ENCODE measurements around the gene SPTY2D1. TPM values are rescaled to one million over a fixed set of nuclear protein-coding genes. Genes with fewer than 3 reads are reported as not detected.
"Not testable (repeated sequence)": the region's sequence is repeated elsewhere in the genome, so short reads cannot be mapped to it uniquely, and the experiment has no call there.

Gene SPTY2D1
- polyA plus RNA-seq, 5 donors: 17.2 to 27.5 (median 23.3) TPM

DNA sequence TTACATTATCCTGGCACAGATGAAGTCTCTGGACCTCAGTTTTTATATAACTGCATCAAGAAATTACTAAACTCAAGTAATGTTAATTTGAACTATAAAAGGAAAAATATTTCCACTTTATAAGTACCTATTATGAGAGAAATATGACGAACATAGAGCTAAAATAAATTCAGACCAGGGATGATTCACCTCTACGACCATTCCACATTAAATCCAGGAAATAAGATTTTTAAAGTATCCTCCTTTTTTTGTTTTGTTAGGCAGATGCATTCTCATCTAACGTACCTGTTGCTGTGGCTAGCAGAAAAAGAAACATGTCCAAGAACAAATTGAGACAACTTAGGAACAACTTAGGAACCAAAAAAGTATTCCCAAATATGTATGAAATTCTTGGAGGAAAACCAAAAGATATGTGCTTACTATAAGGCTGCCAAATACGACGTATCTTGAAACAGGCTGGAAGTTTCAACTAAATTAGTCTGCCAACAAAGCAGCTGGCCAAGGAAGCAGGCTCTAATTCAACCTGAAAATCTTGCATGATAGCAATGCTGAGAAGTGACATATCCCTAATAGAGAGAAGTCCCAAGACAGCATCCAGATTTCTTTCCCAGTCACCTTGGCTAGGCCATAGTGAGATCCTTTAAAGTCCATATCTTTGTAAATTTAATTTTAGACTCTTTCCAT lies 15.7 kb downstream of the SPTY2D1 start:
- DNase-seq: peak; percentile 63 to 64

DNA sequence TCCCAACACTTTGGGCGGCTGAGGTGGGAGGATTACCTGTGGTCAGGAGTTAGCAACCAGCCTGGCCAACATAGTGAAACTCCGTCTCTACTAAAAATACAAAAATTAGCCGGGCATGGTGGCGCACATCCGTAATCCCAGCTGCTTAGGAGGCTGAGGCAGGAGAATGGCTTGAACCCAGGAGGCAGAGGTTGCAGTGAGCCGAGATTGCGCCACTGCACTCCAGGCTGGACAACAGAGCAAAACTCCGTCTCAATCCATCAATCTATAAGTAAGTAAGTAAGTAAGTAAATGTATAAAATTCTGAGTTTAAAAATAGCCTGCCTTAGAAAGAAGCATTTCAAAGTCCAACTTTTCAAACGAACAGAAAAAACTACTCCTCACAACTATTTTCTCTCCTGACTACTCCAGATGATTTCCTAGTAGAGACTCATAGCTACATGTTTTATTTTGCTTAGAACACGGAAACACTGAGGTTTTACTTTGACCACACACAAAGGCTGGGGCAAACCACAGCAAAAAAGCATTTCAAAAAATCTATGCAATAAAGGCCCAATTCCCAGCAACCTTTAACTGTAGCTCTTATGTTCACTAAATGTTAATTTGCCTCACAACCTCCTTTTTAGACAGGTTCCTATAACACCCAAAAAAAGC lies 16.3 kb downstream of the SPTY2D1 start:
- DNase-seq: no peak

DNA sequence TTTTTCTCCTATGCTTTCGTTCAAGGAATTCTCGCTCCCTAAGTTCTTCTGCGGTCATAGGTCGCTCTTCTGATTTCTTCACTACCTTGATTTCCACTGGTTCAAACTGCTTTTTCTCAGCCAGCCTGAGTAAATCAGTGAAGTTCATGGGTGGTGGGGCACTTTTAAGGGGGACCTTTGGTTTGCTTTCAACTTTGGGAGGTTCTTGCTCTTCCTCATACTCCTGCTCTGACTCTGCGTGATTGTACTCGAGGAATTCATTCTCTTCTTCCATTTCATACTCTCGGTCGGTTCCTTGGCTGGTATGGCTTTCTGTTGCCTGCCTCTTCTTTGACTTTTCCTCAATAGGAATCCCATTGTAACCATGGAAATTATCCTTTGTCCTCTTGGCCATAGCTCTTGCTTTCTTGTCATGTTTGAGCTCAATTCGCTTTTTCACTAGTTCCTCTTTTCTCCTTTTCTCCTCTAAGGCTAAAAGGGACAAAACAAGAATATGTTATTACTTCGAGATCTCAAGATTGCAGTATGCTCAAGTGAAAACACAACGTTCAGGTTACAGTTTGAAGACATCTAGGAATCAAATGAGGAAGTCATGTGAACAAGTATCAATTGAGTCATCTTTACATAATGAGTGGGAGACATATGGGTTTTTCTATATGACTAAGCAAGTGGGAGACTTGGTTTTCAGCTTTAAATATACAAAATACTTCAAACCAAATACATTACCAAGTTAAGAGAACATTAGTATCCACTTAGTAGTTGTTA lies 18.3 kb downstream of the SPTY2D1 start:
- DNase-seq: no peak

DNA sequence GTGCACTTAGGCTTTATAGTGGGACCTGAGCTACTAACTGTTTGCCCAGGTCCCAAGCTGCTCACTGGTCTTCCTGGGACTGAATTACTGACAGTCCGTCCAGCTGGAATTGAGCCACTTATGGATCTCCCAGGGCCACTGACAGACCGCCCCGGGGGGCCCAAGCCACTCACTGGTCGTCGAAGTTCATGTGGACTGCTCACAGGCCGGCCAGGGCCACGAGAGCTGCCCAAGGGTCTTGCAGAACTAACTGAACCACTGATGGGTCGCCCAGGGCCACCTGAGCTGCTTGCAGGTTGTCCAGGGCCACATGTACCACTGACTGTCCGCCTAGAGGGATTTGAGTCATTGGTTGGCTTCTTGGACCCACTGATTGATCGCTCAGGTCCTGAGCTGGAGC lies 19.5 kb downstream of the SPTY2D1 start:
- no peak for DNase-seq

DNA sequence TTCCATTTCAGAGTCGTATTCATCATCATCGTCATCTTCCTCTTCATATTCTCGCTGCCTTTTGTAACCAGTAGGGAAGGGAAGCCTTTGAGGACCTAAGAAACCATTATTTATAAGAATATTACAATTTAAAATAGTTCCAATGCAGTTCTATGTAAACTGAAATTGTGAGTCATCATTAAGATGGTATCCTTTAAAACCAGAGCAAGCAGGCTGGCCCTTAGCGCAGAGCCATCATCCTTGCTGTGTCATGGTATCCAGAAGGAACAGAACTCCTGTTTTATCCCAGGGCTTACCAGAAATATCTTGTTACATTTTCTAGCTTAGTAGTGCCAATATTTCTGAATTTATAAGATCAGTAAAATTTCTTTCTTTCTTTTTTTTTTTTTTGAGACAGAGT lies 21.7 kb downstream of the SPTY2D1 start:
- DNase-seq: no peak

DNA sequence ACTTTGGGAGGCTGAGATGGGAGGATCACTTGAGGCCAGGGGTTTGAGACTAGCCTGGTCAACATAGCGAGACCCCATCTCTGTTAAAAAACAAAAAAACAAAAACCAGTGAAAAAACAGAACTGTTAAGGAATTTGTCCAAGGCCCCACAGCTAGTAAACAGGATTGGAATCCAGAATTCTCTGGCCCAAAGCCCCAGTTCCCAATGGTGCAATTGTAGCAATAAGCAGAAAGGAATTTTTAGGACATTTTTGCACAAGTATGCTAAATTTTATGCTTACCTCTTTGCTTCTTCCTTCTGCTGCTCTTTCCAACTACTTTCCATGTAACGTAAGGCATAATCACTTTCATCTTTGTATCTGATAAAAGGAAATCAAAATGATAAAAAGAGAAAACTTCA lies 22.9 kb downstream of the SPTY2D1 start:
- DNase-seq: no peak

DNA sequence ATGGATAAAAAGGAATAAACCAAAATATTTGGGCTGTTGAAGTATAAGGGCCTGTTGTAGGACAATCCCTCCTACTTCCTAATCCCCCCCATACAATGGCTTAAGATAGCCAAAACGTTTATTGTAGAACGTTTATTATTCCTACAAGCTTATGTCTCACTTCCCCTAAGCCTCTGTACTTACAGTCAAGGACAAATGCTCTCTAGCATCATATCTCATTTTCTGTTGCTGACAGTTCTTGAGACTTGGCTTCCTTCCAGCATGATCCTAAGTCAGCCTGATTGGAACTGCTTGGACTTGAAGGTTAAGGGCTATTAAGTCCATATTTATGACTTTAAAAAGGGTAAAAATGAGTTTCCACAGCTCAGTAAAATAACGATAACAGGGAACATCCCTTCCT lies 25.8 kb downstream of the SPTY2D1 start:
- DNase-seq: no peak

DNA sequence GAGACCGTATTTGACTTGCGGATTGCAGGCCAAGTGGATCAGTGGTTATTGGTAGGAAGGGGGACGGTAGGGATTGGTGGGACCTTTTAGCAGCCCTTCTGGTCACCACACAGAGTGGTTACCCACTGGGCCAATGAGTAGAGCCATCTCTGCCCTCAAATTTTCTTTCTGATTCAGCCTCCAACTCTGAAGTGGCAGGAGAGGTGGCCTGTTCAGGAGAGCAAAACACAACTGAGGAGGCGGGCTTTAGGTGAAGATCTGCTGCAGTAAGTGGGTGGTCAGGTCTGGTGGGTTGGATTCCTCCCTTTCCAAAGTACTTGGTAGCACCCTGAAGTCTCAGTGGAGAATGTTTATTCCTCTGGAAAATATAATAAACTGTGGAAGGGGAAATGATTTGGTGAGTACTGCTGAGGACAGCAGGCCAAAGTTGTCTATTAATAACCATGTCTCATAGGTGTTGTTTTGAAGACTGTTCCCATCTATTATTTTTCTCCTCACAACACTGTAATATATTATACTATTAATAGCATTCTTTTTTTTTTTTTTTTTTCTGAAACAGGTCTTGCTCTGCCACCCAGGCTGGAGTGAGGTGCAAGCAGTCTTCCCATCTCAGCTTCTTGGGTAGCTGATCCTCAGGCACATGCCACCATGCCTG lies 33.1 kb downstream of the SPTY2D1 start:
- no peak for DNase-seq

DNA sequence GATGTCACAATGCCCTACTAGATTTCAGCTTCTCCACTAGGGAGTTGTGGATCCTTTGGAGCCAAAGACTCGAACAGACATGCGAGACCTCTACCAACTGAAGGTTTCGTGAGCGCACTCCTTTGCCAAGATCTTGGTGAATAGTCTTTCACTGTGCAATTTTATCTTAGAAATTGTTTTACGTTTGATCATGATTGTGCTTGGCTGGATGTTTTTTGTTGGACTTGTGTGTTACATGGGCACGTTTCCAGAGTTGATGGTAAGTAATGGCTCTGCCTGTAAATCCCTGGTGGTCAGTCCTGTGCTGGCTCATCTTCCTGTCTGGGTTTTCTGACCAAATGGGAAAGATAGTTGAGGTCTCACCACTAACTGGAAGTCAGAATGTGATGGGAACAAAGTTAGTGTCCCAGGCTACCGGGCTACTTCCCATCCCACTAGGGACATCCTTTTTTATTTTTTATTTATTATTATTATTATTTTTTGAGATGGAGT lies 34.4 kb downstream of the SPTY2D1 start, which contains the start of gene MISFA:
Gene MISFA, plus strand, starts transcription at position 51 of the 492 bp plus-strand sequence. Its CDS starts 140 bp downstream, at position 191.
- no peak for DNase-seq

DNA sequence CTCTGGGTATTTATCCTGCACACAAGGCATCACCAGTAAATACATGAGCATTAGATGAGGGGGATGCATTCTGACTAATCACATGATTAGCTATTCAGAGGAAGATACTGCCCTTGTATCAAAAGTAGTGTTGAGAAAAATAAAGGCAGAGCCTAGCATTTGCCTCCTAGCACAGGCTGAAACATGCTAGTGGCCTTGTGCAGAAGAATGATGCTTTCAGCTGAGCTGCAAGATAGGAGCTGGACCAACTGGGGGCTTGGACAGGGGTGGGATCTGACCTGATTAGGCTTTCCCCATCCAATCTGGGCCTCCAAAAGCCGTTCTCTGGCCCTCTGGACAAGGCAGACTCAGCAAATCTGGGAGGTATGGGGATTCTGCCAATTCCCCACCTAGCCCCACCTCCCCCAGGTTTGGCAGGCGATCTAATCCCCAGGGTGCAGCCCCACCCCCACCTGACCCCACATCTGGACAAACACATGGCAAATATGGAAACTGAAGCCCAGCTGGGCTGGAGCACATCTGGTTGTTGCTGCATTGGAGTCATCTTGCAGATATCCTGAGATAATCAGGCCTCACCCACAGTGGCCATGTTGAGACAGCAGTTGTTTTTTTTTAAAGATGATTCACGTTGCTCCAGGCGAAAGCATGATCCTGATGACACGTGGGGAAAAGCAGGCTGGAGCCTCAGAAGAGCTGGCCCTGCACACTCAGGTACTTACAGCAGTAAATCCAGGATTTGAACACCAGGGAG lies 39.0 kb downstream of the SPTY2D1 start:
- DNase-seq: no peak

DNA sequence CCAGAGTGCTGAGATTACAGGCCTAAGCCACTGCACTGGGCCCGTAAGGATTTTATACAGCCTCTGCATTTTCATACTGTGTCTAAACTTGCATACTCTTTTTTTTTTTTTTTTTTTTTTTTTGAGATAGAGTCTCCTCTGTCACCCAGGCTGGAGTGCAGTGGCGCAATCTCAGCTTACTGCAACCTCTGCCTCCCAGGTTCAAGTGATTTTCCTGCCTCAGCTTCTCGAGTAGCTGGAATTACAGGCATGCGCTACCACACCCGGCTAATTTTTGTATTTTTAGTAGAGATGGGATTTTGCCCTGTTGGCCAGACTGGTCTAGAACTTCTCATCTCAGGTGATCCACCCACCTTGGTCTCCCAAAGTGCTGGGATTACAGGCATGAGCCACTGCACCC lies 40.1 kb downstream of the SPTY2D1 start:
- not testable (repeated sequence) for DNase-seq

DNA sequence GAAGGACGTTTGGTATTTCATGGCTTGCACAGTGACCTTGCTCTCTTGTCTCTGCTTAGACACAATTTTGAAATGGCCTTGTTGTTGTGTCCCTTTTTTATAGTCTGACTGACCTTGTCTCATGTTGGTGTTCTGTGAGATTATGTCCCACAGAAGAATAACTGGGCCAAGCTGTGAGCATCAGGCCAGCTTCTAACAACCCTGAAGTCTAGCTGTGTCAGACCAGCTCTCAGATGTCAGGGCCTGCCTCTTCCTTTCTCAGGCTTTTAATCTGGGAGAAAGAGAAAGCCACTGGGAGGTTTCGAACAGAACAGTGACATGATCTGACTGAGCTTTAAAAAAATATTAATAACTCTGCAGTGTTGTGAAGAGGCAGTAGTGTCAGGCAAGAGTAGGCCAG lies 43.6 kb downstream of the SPTY2D1 start:
- no peak for DNase-seq

DNA sequence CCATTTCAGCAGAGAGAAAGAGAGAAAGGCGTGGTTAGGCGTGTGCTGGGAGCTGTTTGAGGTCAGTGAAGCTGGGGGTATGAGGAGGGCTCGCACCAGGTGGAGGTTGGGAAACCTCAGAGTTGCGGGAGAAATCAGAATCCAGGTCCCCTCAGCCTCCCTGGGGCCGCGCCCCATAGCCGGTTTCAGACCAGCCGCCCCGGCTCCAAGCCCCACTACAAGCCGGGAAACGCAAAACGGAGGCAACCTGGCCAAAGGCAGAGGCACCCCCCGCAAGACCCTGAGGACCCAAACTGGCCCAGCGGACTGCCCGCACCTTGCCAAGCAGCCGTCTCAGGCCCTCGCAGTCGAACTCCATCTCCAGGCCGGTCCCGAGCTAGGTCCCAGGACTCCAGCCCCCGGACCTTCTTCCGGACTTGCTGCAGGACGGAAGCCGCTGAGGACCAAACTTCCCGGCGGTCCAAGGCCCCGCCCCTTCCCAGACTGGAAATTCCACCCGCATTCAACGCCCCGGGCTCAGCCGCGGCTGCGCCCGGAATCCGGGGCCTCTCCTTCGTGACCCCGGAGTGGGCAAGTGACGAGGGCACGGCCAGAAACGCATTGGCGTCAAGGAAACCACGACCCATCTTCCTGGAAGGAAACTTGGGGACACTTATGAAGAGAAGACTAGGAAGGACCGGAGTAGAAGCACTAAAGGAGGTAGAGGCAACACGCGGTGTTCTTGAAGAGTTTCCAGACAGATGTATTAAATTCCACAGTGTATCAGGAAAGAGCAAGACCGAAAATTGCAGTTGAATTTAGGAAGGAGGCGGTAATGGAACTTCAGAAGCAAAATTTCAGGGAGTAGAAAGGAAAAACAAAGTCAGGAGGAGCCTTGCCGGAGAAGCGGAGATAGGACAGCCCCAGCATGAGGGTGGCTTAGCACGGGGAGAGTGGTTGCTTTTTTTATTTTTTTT lies 45.6 kb downstream of the SPTY2D1 start, which contains the start of gene UEVLD:
Gene UEVLD, minus strand, starts transcription at position 438 of the 956 bp plus-strand sequence. Its CDS starts 80 bp downstream, at position 358.
- peak; percentile 87 to 88 for DNase-seq

DNA sequence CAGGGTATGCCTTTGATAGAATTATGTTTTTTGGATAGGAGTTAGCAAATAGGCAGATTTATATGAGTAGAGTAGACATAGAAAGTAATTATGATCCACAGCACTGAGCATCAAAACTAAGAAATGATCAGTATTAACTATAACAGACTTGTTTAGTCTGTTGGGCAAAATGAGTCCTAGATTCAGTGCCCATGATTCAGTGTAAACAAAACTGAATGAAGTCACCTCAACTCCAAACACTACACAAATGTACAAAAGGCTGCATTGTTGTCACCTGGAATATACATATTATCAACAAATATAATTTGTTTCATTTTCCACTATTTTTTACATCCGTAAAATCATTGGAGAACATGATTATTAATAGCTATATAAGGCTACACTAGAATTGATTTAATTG lies 52.3 kb downstream of the SPTY2D1 start:
- DNase-seq: no peak

DNA sequence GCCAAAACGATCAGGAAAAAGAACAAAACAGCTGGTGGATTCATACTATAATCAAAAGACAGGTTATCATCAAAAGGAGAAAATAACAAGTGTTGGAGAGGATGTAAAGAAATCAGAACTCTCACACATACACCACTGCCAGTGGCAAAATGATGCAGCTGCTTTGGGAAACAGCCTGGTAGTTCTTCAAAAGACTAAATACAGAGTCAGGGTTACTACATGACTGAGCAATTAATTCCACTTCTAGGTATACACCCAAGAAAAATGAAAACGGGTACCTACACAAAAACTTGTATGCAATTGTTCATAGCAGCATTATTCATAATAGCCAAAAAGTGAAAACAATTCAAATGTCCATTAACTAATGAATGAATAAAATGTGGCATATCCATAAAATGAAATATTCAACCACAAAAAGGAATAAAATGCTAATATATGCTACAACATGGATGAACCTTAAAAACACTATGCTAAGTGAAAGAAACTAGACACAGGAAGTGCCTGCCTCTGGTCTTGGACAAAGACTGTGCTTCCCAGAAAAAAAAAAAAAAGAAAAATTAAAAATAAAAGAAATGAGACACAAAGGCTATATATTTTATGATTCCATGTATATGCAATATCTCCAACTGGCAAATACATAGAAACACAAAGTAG lies 53.9 kb downstream of the SPTY2D1 start:
- no peak for DNase-seq

DNA sequence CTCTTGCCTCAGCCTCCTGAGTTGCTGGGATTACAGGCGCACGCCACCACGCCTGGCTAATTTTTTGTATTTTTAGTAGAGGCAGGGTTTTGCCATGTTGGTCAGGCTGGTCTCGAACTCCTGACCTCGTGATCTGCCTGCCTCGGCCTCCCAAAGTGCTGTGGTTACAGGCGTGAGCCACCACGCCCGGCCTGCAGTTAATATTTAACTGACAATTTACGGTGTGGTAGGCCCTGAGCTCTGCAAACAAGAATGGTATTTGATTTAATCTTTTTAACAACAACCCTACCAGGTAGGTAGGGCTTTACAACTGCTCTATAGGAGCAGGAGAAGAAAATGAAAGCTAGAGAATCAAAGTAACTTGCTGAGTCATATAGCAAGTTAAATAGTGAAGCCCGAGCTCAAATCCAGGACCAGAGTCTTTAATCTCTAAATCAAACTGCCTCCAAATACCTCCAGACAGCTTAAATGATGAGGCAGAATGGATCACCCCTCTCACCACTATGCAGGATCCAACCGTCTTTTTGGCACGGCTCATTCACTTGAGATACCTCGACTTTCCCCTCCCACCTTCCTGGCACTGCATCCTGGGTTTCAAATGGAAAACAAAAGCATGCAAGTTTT lies 55.1 kb downstream of the SPTY2D1 start:
- DNase-seq: no peak

DNA sequence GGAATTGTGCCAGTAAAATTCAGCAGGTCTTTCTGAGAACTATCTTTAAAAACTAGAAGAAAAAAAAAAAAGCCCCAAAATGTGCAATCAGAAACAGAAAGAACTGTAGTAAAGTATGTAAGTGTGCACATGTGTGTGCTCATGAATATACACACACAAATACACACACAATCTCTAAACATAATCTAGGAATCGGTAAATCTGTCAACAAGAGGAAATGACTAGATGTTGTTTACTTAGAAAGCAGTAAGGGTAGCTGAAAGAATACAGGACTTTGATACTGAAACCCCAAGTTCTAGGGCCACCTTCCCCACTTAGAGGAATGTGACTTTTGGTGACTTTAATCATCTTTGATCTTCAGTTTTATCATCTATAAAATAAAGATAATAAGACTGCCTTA lies 58.8 kb downstream of the SPTY2D1 start:
- no peak for DNase-seq

DNA sequence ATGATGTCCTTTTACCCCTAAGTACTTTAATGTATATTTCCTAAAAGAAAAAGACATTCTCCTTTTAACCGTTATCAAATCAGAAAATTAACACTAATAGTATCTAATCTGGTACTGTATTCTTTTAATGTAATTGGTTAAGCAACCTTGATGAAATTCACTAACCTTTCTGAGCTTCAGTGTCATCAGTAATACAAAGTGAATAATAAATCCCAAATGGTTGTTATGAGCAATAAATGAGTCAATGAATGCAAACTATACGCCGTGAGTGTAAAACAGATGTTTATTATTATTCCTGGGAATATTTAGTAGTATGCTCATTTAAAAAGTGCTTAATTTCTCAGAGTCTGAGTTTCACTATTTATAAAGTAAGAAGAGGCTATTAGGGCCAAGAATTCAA lies 67.1 kb downstream of the SPTY2D1 start:
- no peak for DNase-seq

DNA sequence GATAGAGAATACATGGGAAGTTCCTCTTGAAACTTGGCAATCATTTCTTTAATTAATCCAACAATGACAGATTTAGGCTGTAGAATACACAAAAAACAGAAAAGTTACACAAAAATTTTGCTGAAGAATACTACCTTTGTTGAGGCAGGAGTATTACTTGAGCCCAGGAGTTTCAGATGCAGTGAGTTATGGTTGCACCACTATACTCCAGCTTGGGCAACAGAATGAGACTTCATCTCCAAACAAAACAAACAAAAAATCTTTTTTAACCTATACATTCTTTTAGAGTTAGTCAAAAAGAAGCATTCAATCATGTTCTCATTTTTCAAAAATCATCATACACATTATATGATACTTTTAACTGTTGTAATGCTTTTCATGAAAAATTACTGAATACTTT lies 67.7 kb downstream of the SPTY2D1 start:
- no peak for DNase-seq

Measured in right lung (tissue), 5 donors.